SK-N-SH (cell line): Measurements from ENCODE around the gene RBM33. TPM values are rescaled to one million over a fixed set of nuclear protein-coding genes. Genes with fewer than 3 reads are reported as not detected.

Experiments used
- CTCF ChIA-PET: fragments of 300-600, 350-600 bp; formaldehyde crosslinking; extraction: SDS; loops from one replicate; lab custom pipeline; 2021; lab: Yijun Ruan, JAX
- POLR2A ChIA-PET: fragments of 350-600 bp; sonication (Branson Sonifier 250); formaldehyde crosslinking; extraction: SDS; loops from one replicate; lab custom pipeline; 2020; ENCODE audit warnings: antibody characterized with exemption, inconsistent platforms; lab: Yijun Ruan, JAX
- DNase-seq: peaks from one replicate; pipeline ENCODE4 v3.0.0; 2012
- H2AFZ ChIP-seq: fragments of 200-600 bp; sonication (generic); 2 replicates; pipeline ENCODE4 v1.8.1; 2016; ENCODE audit warnings: antibody characterized with exemption, mild to moderate bottlenecking, low read depth
- H3F3A ChIP-seq: fragments of 200-600 bp; sonication (generic); replicated peaks from 2 replicates; pipeline ENCODE3; 2016; ENCODE audit warnings: antibody characterized with exemption, mild to moderate bottlenecking; ENCODE audit not compliant: insufficient read depth
- H3K27ac ChIP-seq, 2 experiments: fragments of 200-500 bp in 1 of 2; fragments of 200-600 bp in 1 of 2; sonication (Bioruptor generic) in 1 of 2; sonication (generic), shearing (Covaris generic) in 1 of 2; 2 replicates each; pipeline versions ENCODE4 v1.5.1 to v1.6.1; 2014 to 2016; ENCODE audit warnings: low read depth in 2 of 2, inconsistent platforms in 1 of 2, low read length in 1 of 2, mild to moderate bottlenecking in 1 of 2, mixed read lengths in 1 of 2
- H3K27me3 ChIP-seq: fragments of 200-600 bp; sonication (generic), shearing (Covaris generic); 2 replicates; pipeline ENCODE4 v1.6.1; 2016; ENCODE audit warnings: mixed run types; ENCODE audit not compliant: insufficient read depth
- H3K36me3 ChIP-seq, 2 experiments: fragments of 200-500 bp in 1 of 2; fragments of 200-600 bp in 1 of 2; sonication (Bioruptor generic) in 1 of 2; sonication (generic) in 1 of 2; replicated peaks in 1 of 2; 2 replicates each; pipeline versions ENCODE3 to v1.5.1; 2014 to 2016; ENCODE audit warnings: low read length in 1 of 2, mild to moderate bottlenecking in 1 of 2; ENCODE audit not compliant: insufficient read depth in 2 of 2, control insufficient read depth in 1 of 2
- H3K4me1 ChIP-seq, 2 experiments: fragments of 200-500 bp in 1 of 2; fragments of 200-600 bp in 1 of 2; sonication (Bioruptor generic) in 1 of 2; sonication (generic), shearing (Covaris generic) in 1 of 2; 2 replicates each; pipeline versions ENCODE4 v1.5.1 to v1.6.1; 2014 to 2016; ENCODE audit warnings: low read depth in 1 of 2, low read length in 1 of 2, mixed run types in 1 of 2; ENCODE audit not compliant: insufficient read depth in 2 of 2, control insufficient read depth in 1 of 2
- H3K4me2 ChIP-seq: fragments of 200-600 bp; sonication (generic), shearing (Covaris generic); 2 replicates; pipeline ENCODE4 v1.6.1; 2017; ENCODE audit warnings: mixed run types
- H3K4me3 ChIP-seq, 2 experiments: fragments of 200-500 bp in 1 of 2; fragments of 200-600 bp in 1 of 2; sonication (Bioruptor generic) in 1 of 2; sonication (generic), shearing (Covaris generic) in 1 of 2; 2 replicates each; pipeline versions ENCODE4 v1.5.1 to v1.8.1; 2014 to 2016; ENCODE audit warnings: low read depth in 2 of 2, inconsistent platforms in 1 of 2, low read length in 1 of 2, mild to moderate bottlenecking in 1 of 2, mixed read lengths in 1 of 2, moderate library complexity in 1 of 2
- H3K79me2 ChIP-seq: fragments of 200-600 bp; sonication (generic); 2 replicates; pipeline ENCODE4 v1.8.1; 2017; ENCODE audit warnings: mild to moderate bottlenecking; ENCODE audit not compliant: insufficient read depth
- H3K9ac ChIP-seq: fragments of 200-600 bp; sonication (generic); 2 replicates; pipeline ENCODE4 v1.6.1; 2017; ENCODE audit warnings: mixed run types
- H3K9me2 ChIP-seq: fragments of 200-600 bp; sonication (generic); 2 replicates; pipeline ENCODE4 v1.6.1; 2017; ENCODE audit warnings: mixed run types
- H3K9me3 ChIP-seq: fragments of 200-600 bp; sonication (generic); 2 replicates; pipeline ENCODE4 v1.6.1; 2017; ENCODE audit warnings: mixed run types, mild to moderate bottlenecking, moderate library complexity
- H4K20me1 ChIP-seq: fragments of 200-600 bp; sonication (generic); 2 replicates; pipeline ENCODE4 v1.6.1; 2017; ENCODE audit warnings: mild to moderate bottlenecking, mixed run types; ENCODE audit not compliant: insufficient read depth
- CHD2 ChIP-seq: fragments of 150-350 bp; IDR thresholded peaks from 2 replicates; pipeline ENCODE4 v1.6.1; 2018; ENCODE audit warnings: low read length; ENCODE audit not compliant: partially characterized antibody
- GABPA ChIP-seq: IDR thresholded peaks from 2 replicates; pipeline ENCODE4 v1.4.0; 2012; ENCODE audit warnings: low read depth, mild to moderate bottlenecking
- GATA2 ChIP-seq: sonication (generic); formaldehyde crosslinking; IDR thresholded peaks from 2 replicates; pipeline ENCODE4 v1.5.0; 2020; ENCODE audit warnings: mild to moderate bottlenecking, missing genetic modification reagents
- JUND ChIP-seq: IDR thresholded peaks from 2 replicates; pipeline ENCODE4 v1.4.0; 2012
- NFIC ChIP-seq: IDR thresholded peaks from 2 replicates; pipeline ENCODE4 v1.4.0; 2012; ENCODE audit warnings: borderline replicate concordance
- NRF1 ChIP-seq: IDR thresholded peaks from 2 replicates; pipeline ENCODE4 v1.6.1; 2012; ENCODE audit warnings: low read depth, mild to moderate bottlenecking, low read length
- POLR2AphosphoS5 ChIP-seq: IDR thresholded peaks from 2 replicates; pipeline ENCODE4 v1.6.1; 2012; ENCODE audit warnings: low read depth, low read length
- RAD21 ChIP-seq: IDR thresholded peaks from 2 replicates; pipeline ENCODE4 v1.6.1; 2012; ENCODE audit warnings: mild to moderate bottlenecking, low read length
- SMC3 ChIP-seq: IDR thresholded peaks from 2 replicates; pipeline ENCODE4 v1.6.1; 2012; ENCODE audit warnings: low read depth, low read length, improper control_type of control experiment
- TCF12 ChIP-seq: IDR thresholded peaks from 2 replicates; pipeline ENCODE4 v1.4.0; 2012
- YY1 ChIP-seq: IDR thresholded peaks from 2 replicates; pipeline ENCODE4 v1.4.0; 2012; ENCODE audit warnings: low read depth, mild to moderate bottlenecking
- WGBS: methylation state at CpG from one replicate; pipeline ENCODE4 v1.1.6; 2017; ENCODE audit warnings: low lambda C conversion rate; 5-methylcytosine and 5-hydroxymethylcytosine counted together
- polyA plus RNA-seq, 3 experiments: library from polyadenylated mRNA; depleted of rRNA; stranded (reverse); fragments of >200 nt; gene quantifications; 2 replicates each; pipeline ENCODE4 v1.2.3, GENCODE V29; 2012
- TF ChIP-seq, protein P1 (sequence below): fragments of 150-350 bp; IDR thresholded peaks from 2 replicates; pipeline ENCODE4 v1.6.1; 2016; ENCODE audit warnings: mild to moderate bottlenecking, low read depth, low read length
- TF ChIP-seq, protein P2 (sequence below): IDR thresholded peaks from 2 replicates; pipeline ENCODE4 v1.4.0; 2012; ENCODE audit warnings: low read depth
- TF ChIP-seq, protein P3 (sequence below): fragments of 200-600 bp; sonication (generic); IDR thresholded peaks from 2 replicates; pipeline ENCODE4 v1.6.1; 2017; ENCODE audit warnings: antibody characterized with exemption, mild to moderate bottlenecking, moderate library complexity

RBM33 gene
- polyA plus RNA-seq, 1 of the 3 experiments (the other 2 are of a cell fraction): 13.8 TPM

DNA sequence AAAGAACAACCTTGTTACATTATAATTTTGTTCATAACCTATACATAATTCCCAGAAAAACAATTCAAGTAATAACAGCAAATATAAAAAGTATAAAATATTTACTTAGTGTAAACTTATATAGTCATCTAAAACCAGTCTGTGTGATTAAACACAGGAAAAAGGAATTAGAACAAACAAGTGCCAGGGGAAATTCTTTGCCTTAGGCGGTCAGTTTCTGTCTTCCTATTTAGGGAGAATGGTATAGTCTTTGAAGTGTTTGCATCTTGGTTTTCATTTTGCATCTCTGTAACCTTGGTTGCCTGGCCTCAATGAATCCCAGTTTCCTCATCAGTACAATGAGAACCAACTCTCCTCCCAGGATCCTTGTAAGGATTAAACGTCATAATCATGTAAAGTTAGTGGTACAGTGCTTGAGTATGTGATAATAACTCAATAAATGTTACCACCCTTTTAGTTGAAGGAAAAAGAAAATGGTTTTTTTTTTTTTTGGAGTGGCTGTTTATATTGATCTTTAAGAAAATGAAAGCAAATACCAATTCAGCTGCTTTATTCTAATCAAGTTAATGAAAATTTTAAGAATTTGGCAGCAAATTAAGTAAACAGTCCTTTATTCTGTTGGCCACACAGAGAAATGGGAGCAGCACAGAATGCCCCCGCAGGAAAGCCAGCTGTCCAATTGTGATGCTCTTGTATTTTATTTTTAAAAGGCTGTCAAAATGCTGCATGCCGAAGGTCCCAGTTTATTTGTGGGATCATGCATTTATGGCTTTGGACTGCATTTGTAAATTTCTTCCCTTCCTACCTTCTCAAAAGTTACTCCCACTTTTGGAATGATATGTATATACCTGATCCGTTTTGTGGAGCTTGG lies 106.0 kb downstream of the RBM33 start:
- CTCF ChIA-PET: interaction anchor here (0.9 to 31.7 kb wide), 4 partner anchors 12 to 152 kb away, joined by 3 to 470 read pairs (median 12); no protein-coding TSS in a partner anchor
- WGBS: 95% methylated on average over 5 of the region's 5 CpGs
- no peak overlapping the region for H3K27ac ChIP-seq

DNA sequence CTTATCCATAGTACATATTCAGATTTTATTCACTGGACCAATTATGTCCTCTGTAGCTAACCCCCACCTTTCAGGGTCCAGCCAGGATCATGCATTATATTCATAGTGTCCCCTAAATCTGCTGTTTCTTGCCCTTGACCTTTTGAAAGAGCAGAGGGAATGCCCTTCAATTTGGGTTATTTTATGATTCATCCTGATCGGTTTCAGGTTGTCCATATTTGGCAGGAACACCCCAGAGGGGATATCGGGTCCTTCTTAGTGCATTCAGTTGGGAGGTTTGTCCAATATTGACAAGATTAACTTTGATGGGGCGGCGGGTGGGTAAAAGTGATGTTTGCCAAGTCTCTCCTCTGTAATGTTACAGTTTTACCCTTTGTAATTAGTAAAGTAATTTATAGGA lies 106.9 kb downstream of the RBM33 start:
- ChIA-PET POLR2A (no interaction called here), CTCF (interaction anchor here (0.9 to 31.7 kb wide), 5 partner anchors 11 to 153 kb away, joined by 3 to 470 read pairs (median 8); no protein-coding TSS in a partner anchor)
- H3F3A ChIP-seq: no peaks in the 10 kb centered on the region
- peaks cover 94% of the 10 kb centered on the region for H4K20me1 ChIP-seq
- TF ChIP-seq, protein P1, sequence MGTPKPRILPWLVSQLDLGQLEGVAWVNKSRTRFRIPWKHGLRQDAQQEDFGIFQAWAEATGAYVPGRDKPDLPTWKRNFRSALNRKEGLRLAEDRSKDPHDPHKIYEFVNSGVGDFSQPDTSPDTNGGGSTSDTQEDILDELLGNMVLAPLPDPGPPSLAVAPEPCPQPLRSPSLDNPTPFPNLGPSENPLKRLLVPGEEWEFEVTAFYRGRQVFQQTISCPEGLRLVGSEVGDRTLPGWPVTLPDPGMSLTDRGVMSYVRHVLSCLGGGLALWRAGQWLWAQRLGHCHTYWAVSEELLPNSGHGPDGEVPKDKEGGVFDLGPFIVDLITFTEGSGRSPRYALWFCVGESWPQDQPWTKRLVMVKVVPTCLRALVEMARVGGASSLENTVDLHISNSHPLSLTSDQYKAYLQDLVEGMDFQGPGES: no peak
- TF ChIP-seq CHD2 (no peak), POLR2AphosphoS5 (no peak), NRF1 (no peak), YY1 (no peak), TCF12 (no peak), NFIC (no peak), SMC3 (no peak)
- TF ChIP-seq, protein P2, sequence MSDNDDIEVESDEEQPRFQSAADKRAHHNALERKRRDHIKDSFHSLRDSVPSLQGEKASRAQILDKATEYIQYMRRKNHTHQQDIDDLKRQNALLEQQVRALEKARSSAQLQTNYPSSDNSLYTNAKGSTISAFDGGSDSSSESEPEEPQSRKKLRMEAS: no peak
- H3K9me3 ChIP-seq: no peaks in the 10 kb centered on the region
- no peaks in the 10 kb centered on the region for H3K9me2 ChIP-seq
- DNase-seq: no peak
- no peak overlapping the region for H3K9ac ChIP-seq
- no peak overlapping the region for H3K4me2 ChIP-seq
- H3K79me2 ChIP-seq: peaks cover 85% of the 10 kb centered on the region
- no peak overlapping the region for H3K4me3 ChIP-seq
- no peak overlapping the region for H2AFZ ChIP-seq
- H3K27me3 ChIP-seq: no peaks in the 10 kb centered on the region
- peaks cover 23 to 73% of the 10 kb centered on the region in 2 experiments for H3K36me3 ChIP-seq
- peaks cover 0 to 2% of the 10 kb centered on the region in 2 experiments; a peak in 2 of 4 replicates for H3K4me1 ChIP-seq
- no peak overlapping the region for H3K27ac ChIP-seq
- WGBS: 92% methylated on average over 4 of the region's 4 CpGs

More for the DNA sequence above, 106.0 kb downstream of the RBM33 start:
- no peaks in the 10 kb centered on the region for H3F3A ChIP-seq
- no peak overlapping the region for H2AFZ ChIP-seq
- H3K36me3 ChIP-seq: peaks cover 27 to 77% of the 10 kb centered on the region in 2 experiments
- DNase-seq: no peak
- H4K20me1 ChIP-seq: peaks cover 86% of the 10 kb centered on the region
- H3K4me1 ChIP-seq: peaks cover 0 to 2% of the 10 kb centered on the region in 2 experiments; a peak in 2 of 4 replicates
- H3K9ac ChIP-seq: no peak overlapping the region
- TF ChIP-seq JUND (no peak), NFIC (no peak), NRF1 (no peak), GABPA (no peak), GATA2 (CRISPR knock-in tag) (no peak), SMC3 (no peak), RAD21 (no peak), TCF12 (no peak)
- TF ChIP-seq, protein P3, sequence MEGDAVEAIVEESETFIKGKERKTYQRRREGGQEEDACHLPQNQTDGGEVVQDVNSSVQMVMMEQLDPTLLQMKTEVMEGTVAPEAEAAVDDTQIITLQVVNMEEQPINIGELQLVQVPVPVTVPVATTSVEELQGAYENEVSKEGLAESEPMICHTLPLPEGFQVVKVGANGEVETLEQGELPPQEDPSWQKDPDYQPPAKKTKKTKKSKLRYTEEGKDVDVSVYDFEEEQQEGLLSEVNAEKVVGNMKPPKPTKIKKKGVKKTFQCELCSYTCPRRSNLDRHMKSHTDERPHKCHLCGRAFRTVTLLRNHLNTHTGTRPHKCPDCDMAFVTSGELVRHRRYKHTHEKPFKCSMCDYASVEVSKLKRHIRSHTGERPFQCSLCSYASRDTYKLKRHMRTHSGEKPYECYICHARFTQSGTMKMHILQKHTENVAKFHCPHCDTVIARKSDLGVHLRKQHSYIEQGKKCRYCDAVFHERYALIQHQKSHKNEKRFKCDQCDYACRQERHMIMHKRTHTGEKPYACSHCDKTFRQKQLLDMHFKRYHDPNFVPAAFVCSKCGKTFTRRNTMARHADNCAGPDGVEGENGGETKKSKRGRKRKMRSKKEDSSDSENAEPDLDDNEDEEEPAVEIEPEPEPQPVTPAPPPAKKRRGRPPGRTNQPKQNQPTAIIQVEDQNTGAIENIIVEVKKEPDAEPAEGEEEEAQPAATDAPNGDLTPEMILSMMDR: no peak
- TF ChIP-seq, protein P2: no peak
- H3K27me3 ChIP-seq: no peaks in the 10 kb centered on the region
- H3K9me2 ChIP-seq: no peaks in the 10 kb centered on the region
- H3K4me3 ChIP-seq: no peak overlapping the region
- H3K4me2 ChIP-seq: no peak overlapping the region
- peaks cover 81% of the 10 kb centered on the region for H3K79me2 ChIP-seq
- POLR2A ChIA-PET: no interaction called here
- H3K9me3 ChIP-seq: no peaks in the 10 kb centered on the region
